ENCODE results near the gene SLC9A1. TPM values are rescaled to one million over a fixed set of nuclear protein-coding genes. Genes with fewer than 3 reads are reported as not detected.

The SLC9A1 gene
- total RNA-seq, 1 experiment from 2014 or later, result 22.5 TPM

GRCh38 chr1:27099135-27099586 is 55.8 kb downstream of the SLC9A1 start:
- Mint-ChIP-seq H3K27ac (peak overlapping the region; percentile 75), H3K36me3 (no peaks in the 10 kb centered on the region), H3K27me3 (ENCODE audit: low read depth) (no peaks in the 10 kb centered on the region; the same call in 1 of the 2 replicates), H3K9me3 (no peaks in the 10 kb centered on the region), H3K4me1 (peaks cover 29% of the 10 kb centered on the region), H3K4me3 (no peak overlapping the region)
- TF ChIP-seq GABPB1 (CRISPR knock-in tag; IDR thresholded peaks at IDR 0.05), result 0 out of 2 replicates have a peak, but pooled peaks have one; percentile 8
- peak; percentile 43 for TF ChIP-seq ZNF423 (CRISPR knock-in tag; IDR thresholded peaks at IDR 0.05)
- no peak for TF ChIP-seq MYBL2 (CRISPR knock-in tag; IDR thresholded peaks at IDR 0.05)
- no peak for DNase-seq (ENCODE audit: low spot score)
- ATAC-seq, result peak; percentile 4; the same call in 1 of the 2 replicates
- ChIA-PET CTCF (interaction anchor here (0.8 to 12.6 kb wide), 11 partner anchors 10 to 266 kb away, joined by 3 to 636 read pairs (median 11); no protein-coding TSS in a partner anchor), POLR2A (interaction anchor here (0.6 kb wide), 1 partner anchor 89 kb away, joined by 3 read pairs; no protein-coding TSS in a partner anchor)

- TF ChIP-seq GABPB1 (CRISPR knock-in tag; IDR thresholded peaks at IDR 0.05) (0 out of 2 replicates have a peak, but pooled peaks have one; percentile 6), EMX1 (CRISPR knock-in tag; IDR thresholded peaks at IDR 0.05) (no peak)
- Mint-ChIP-seq H3K27ac (peak overlapping the region; percentile 60), H3K36me3 (no peaks in the 10 kb centered on the region), H3K27me3 (ENCODE audit: low read depth) (no peaks in the 10 kb centered on the region; the same call in 1 of the 2 replicates), H3K4me1 (peaks cover 29% of the 10 kb centered on the region), H3K4me3 (no peak overlapping the region), H3K9me3 (no peaks in the 10 kb centered on the region)
- no peak for DNase-seq (ENCODE audit: low spot score)
- ATAC-seq, result no peak
- CTCF ChIA-PET, result interaction anchor here (1.3 to 12.6 kb wide), 11 partner anchors 27 to 258 kb away, joined by 4 to 636 read pairs (median 20); no protein-coding TSS in a partner anchor
- POLR2A ChIA-PET, result interaction anchor here (0.6 to 1.6 kb wide), 2 partner anchors 52 to 88 kb away, joined by 3 to 5 read pairs; no protein-coding TSS in a partner anchor
Measured at GRCh38 chr1:27098431-27099134, 56.3 kb downstream of the SLC9A1 start.

- ChIA-PET CTCF (interaction anchor here (0.5 to 12.6 kb wide), 35 partner anchors 10 to 294 kb away, joined by 3 to 636 read pairs (median 5); partner anchors contain the start of genes GPATCH3 and TRNP1), POLR2A (interaction anchor here (0.5 to 1.6 kb wide), 2 partner anchors 51 to 53 kb away, joined by 4 to 5 read pairs; no protein-coding TSS in a partner anchor)
- ATAC-seq (peak; percentile 68), DNase-seq (ENCODE audit: low spot score) (peak; percentile 84)
- TF ChIP-seq CTCF (IDR thresholded peaks at IDR 0.05), result peak; percentile 99
- TF ChIP-seq MAX (CRISPR knock-in tag; IDR thresholded peaks at IDR 0.05), result 0 out of 2 replicates have a peak, but pooled peaks have one; percentile 27
- 0 out of 2 replicates have a peak, but pooled peaks have one; percentile 65 for TF ChIP-seq TEAD1 (CRISPR knock-in tag; IDR thresholded peaks at IDR 0.05)
- no peak for TF ChIP-seq GRHL2 (CRISPR knock-in tag; IDR thresholded peaks at IDR 0.05; ENCODE audit: insufficient replicate concordance, severe bottlenecking)
- Mint-ChIP-seq H3K9me3 (no peaks in the 10 kb centered on the region), H3K27me3 (ENCODE audit: low read depth) (no peaks in the 10 kb centered on the region; the same call in 1 of the 2 replicates), H3K27ac (no peak overlapping the region), H3K4me1 (peaks cover 27% of the 10 kb centered on the region), H3K36me3 (no peaks in the 10 kb centered on the region), H3K4me3 (no peak overlapping the region)
Measured at GRCh38 chr1:27097484-27097917, 57.4 kb downstream of the SLC9A1 start.

- peaks cover 25% of the 10 kb centered on the region for H3K4me1 Mint-ChIP-seq
- ChIA-PET CTCF (interaction anchor here (0.6 to 12.6 kb wide), 7 partner anchors 24 to 462 kb away, joined by 3 to 636 read pairs (median 5); no protein-coding TSS in a partner anchor), POLR2A (no interaction called here)
- H3K4me3 Mint-ChIP-seq, result no peak overlapping the region
- H3K27ac Mint-ChIP-seq, result no peak overlapping the region
- H3K36me3 Mint-ChIP-seq, result no peaks in the 10 kb centered on the region
- no peaks in the 10 kb centered on the region for H3K9me3 Mint-ChIP-seq
- no peak for DNase-seq (ENCODE audit: low spot score)
- H3K27me3 Mint-ChIP-seq (ENCODE audit: low read depth), result no peaks in the 10 kb centered on the region; the same call in 1 of the 2 replicates
- ATAC-seq, result no peak
- TF ChIP-seq PRDM15 (CRISPR knock-in tag; IDR thresholded peaks at IDR 0.05), result no peak
- TF ChIP-seq AR (CRISPR knock-in tag; IDR thresholded peaks at IDR 0.05), result no peak
- no peak for TF ChIP-seq ESRRA (CRISPR knock-in tag; IDR thresholded peaks at IDR 0.05; ENCODE audit: borderline replicate concordance)
- no peak for TF ChIP-seq IRF2 (CRISPR knock-in tag; IDR thresholded peaks at IDR 0.05; ENCODE audit: borderline replicate concordance, low read depth)
- no peak for TF ChIP-seq E2F4 (CRISPR knock-in tag; IDR thresholded peaks at IDR 0.05; ENCODE audit: borderline replicate concordance, low read depth)
- TF ChIP-seq ZBTB43 (CRISPR knock-in tag; IDR thresholded peaks at IDR 0.05), result no peak
Measured at GRCh38 chr1:27095576-27095975, 59.3 kb downstream of the SLC9A1 start.
